Osteoblast (primary cell): ENCODE measurements around the gene HMCN1. TPM values are rescaled to one million over a fixed set of nuclear protein-coding genes. Genes with fewer than 3 reads are reported as not detected.

ENCODE experiments used
- DNase-seq: peaks from one replicate; pipeline ENCODE4 v3.0.0; 2011; ENCODE audit warnings: low spot score, mixed read lengths; ENCODE audit not compliant: insufficient read length; ENCODE audit errors: missing footprints
- H2AFZ ChIP-seq: 2 replicates; pipeline ENCODE4 v1.6.0; 2011; ENCODE audit warnings: mild to moderate bottlenecking, low read length
- H3K27ac ChIP-seq: 2 replicates; pipeline ENCODE4 v1.5.1; 2011; ENCODE audit warnings: mild to moderate bottlenecking, low read depth, low read length, moderate library complexity
- H3K27me3 ChIP-seq: 2 replicates; pipeline ENCODE4 v1.6.0; 2012; ENCODE audit warnings: mild to moderate bottlenecking, control low read depth, inconsistent platforms, low read length, moderate library complexity; ENCODE audit not compliant: insufficient read depth
- H3K36me3 ChIP-seq: 2 replicates; pipeline ENCODE4 v1.5.1; 2011; ENCODE audit warnings: mild to moderate bottlenecking, low read length, control low read depth, moderate library complexity; ENCODE audit not compliant: insufficient read depth
- H3K4me1 ChIP-seq: 2 replicates; pipeline ENCODE4 v1.5.1; 2011; ENCODE audit warnings: mild to moderate bottlenecking, low read length, control low read depth, moderate library complexity; ENCODE audit not compliant: insufficient read depth
- H3K4me2 ChIP-seq: 2 replicates; pipeline ENCODE4 v1.6.0; 2011; ENCODE audit warnings: mild to moderate bottlenecking, low read length; ENCODE audit not compliant: insufficient read depth
- H3K4me3 ChIP-seq: fragments of 200-600 bp; sonication (generic); 3 replicates; pipeline ENCODE4 v1.5.1; 2012; ENCODE audit warnings: mild to moderate bottlenecking, low read length, inconsistent platforms; ENCODE audit not compliant: insufficient read depth
- H3K79me2 ChIP-seq: 2 replicates; pipeline ENCODE4 v1.6.0; 2012; ENCODE audit warnings: mild to moderate bottlenecking, low read length, control low read depth, inconsistent platforms; ENCODE audit not compliant: insufficient read depth
- H3K9me3 ChIP-seq: 2 replicates; pipeline ENCODE4 v1.5.1; 2011; ENCODE audit warnings: low read depth, low read length, control low read depth
- H4K20me1 ChIP-seq: 2 replicates; pipeline ENCODE4 v1.6.0; 2012; ENCODE audit warnings: mild to moderate bottlenecking, low read length, control low read depth; ENCODE audit not compliant: insufficient read depth
- total RNA-seq: library from RNA; depleted of rRNA; stranded (reverse); fragments of >200 nt; gene quantifications from 2 replicates; pipeline ENCODE4 v1.2.3, GENCODE V29; 2012
- TF ChIP-seq, protein P1 (sequence below): IDR thresholded peaks from 2 replicates; pipeline ENCODE4 v1.5.1; 2011; ENCODE audit warnings: mild to moderate bottlenecking, low read depth, low read length, moderate library complexity; ENCODE audit errors: extremely low read depth

HMCN1 gene
- total RNA-seq, 1 donor = 178 TPM

DNA sequence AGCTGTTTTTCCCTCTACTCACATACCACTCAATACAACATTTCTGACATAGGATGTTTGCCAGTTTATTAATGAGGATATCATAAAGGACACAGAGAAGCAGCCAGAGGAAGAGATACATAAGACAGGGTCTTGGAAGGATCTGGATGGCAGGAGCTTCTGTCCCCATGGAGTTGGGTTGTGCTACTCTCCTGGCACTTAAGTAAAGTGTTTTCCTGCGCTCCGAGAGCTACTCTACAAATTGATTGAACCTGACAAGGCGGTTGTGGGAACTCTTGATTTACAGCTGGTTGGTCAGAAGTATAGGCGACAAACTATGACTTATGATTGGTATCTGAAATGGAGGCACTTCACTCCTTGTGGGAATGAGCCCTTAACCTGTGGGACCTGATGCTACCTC, 208.8 kb downstream of the HMCN1 start:
- TF ChIP-seq, protein P1, sequence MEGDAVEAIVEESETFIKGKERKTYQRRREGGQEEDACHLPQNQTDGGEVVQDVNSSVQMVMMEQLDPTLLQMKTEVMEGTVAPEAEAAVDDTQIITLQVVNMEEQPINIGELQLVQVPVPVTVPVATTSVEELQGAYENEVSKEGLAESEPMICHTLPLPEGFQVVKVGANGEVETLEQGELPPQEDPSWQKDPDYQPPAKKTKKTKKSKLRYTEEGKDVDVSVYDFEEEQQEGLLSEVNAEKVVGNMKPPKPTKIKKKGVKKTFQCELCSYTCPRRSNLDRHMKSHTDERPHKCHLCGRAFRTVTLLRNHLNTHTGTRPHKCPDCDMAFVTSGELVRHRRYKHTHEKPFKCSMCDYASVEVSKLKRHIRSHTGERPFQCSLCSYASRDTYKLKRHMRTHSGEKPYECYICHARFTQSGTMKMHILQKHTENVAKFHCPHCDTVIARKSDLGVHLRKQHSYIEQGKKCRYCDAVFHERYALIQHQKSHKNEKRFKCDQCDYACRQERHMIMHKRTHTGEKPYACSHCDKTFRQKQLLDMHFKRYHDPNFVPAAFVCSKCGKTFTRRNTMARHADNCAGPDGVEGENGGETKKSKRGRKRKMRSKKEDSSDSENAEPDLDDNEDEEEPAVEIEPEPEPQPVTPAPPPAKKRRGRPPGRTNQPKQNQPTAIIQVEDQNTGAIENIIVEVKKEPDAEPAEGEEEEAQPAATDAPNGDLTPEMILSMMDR = no peak
- H3K4me1 ChIP-seq = no peaks in the 10 kb centered on the region
- no peak overlapping the region for H3K27ac ChIP-seq

DNA sequence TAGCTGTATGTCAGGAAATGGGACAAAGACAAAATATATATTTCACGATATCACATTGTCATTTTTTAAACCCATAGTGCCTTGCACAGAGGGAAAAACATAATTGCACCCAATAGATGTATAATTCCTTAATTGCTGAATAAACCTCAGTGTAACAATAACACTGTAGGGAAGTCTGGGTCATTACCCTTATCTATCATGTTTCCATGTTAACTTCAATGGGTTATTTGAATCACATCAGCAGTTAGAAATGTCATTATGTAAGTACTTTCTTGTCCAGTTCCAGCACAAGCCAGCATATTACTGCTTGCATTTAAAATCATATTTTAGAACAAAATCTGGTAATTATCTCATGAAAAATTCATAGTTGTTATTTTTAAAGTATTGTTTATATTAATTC, 222.7 kb downstream of the HMCN1 start:
- no peaks in the 10 kb centered on the region for H4K20me1 ChIP-seq
- TF ChIP-seq, protein P1 = no peak
- H3K4me2 ChIP-seq = no peak overlapping the region
- no peaks in the 10 kb centered on the region for H3K27me3 ChIP-seq
- H3K4me3 ChIP-seq = no peak overlapping the region
- H3K9me3 ChIP-seq = no peaks in the 10 kb centered on the region
- peak; percentile 4 for DNase-seq
- no peaks in the 10 kb centered on the region for H3K36me3 ChIP-seq
- peaks cover 3% of the 10 kb centered on the region for H3K4me1 ChIP-seq
- no peak overlapping the region for H2AFZ ChIP-seq
- H3K27ac ChIP-seq = no peak overlapping the region
- H3K79me2 ChIP-seq = no peaks in the 10 kb centered on the region

More for the DNA sequence above, 208.8 kb downstream of the HMCN1 start:
- no peak overlapping the region for H3K4me3 ChIP-seq
- no peaks in the 10 kb centered on the region for H4K20me1 ChIP-seq
- no peaks in the 10 kb centered on the region for H3K36me3 ChIP-seq
- H3K27me3 ChIP-seq = no peaks in the 10 kb centered on the region
- no peak overlapping the region for H2AFZ ChIP-seq
- no peaks in the 10 kb centered on the region for H3K9me3 ChIP-seq
- no peak overlapping the region for H3K4me2 ChIP-seq
- DNase-seq = no peak
- H3K79me2 ChIP-seq = no peaks in the 10 kb centered on the region

DNA sequence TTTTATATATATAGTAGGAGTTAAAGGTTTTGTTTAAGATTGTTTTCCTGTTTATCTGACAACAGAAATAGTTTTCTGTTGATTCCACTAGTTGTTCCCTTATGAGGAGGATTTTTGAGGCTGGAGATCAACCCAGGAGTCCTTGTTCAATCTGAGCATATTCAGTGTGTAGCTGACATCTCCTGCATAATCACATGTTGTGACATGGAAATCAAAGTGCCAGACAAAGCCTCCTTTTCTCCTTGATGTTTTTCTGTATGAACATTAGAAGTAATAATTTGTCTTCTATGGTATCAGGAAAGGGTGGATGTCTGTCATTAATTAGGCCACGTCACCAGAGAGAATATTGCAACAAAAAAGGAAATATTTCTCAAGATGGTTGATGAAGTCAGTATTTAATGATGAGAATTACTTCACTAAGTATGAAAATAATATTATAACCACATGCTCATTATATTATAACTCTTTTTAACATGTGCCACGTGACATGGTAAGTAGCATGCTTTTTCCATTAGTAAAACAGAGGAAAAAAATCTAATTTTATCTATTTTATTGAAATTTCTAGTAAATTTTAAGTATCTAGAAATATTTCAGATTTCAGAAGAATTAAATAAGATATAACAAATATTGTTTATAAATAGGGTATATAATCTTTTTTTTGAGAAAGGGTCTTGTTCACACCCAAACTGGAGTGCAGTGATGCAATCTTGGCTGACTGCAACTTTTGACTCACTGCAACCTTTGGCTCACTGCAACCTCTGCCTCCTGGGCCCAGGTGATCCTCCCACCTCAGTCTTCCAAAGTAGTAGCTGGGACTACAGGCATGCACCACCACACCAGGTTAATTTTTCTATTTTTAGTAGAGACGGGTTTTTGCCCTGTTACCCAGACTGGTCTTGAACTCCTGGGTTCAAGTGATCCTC, 223.5 kb downstream of the HMCN1 start:
- DNase-seq = no peak

More for the DNA sequence above, 223.5 kb downstream of the HMCN1 start:
- no peaks in the 10 kb centered on the region for H4K20me1 ChIP-seq
- no peaks in the 10 kb centered on the region for H3K27me3 ChIP-seq
- no peaks in the 10 kb centered on the region for H3K79me2 ChIP-seq
- H2AFZ ChIP-seq = no peak overlapping the region
- TF ChIP-seq, protein P1 = no peak
- H3K4me2 ChIP-seq = no peak overlapping the region
- H3K36me3 ChIP-seq = no peaks in the 10 kb centered on the region
- no peak overlapping the region for H3K27ac ChIP-seq
- peaks cover 3% of the 10 kb centered on the region for H3K4me1 ChIP-seq
- no peak overlapping the region for H3K4me3 ChIP-seq
- H3K9me3 ChIP-seq = no peaks in the 10 kb centered on the region
